LNCAP (cell line): ENCODE results near the gene GIMAP4.

Source experiments
- CTCF ChIP-seq: fragments of 450-650 bp; IDR thresholded peaks from 2 replicates; pipeline ENCODE4 v1.5.1; 2017; ENCODE audit warnings: mild to moderate bottlenecking

Gene GIMAP4

GRCh38 chr7:150567169-150567568, at the start of gene GIMAP4:
GIMAP4 (plus strand) TSS chr7:150567390; CDS start chr7:150569902, 2,512 bp downstream.
- no peak for TF ChIP-seq CTCF

- no peak for TF ChIP-seq CTCF
These were observed 47.9 kb upstream of the GIMAP4 start for GRCh38 chr7:150519310-150519709.

- no peak for TF ChIP-seq CTCF
These were observed 47.0 kb upstream of the GIMAP4 start for GRCh38 chr7:150520145-150520544.

GRCh38 chr7:150524018-150524417, 43.2 kb upstream of the GIMAP4 start:
- no peak for TF ChIP-seq CTCF

GRCh38 chr7:150531704-150532103, 35.5 kb upstream of the GIMAP4 start:
- no peak for TF ChIP-seq CTCF

- TF ChIP-seq CTCF, result no peak
These were observed 28.9 kb upstream of the GIMAP4 start for GRCh38 chr7:150538259-150538658.

GRCh38 chr7:150553163-150553562, 14.0 kb upstream of the GIMAP4 start:
- TF ChIP-seq CTCF, result no peak

- TF ChIP-seq CTCF, result no peak
These were observed 10.6 kb upstream of the GIMAP4 start for GRCh38 chr7:150556521-150557138.
